GM12878 (cell line): Measurements from ENCODE around the gene RGS6. TPM values are rescaled to one million over a fixed set of nuclear protein-coding genes. Genes with fewer than 3 reads are reported as not detected.

ENCODE experiments used
- ASH2L ChIP-seq: fragments of 300-600, 200-600 bp; sonication (generic); IDR thresholded peaks from 2 replicates; pipeline ENCODE4 v1.6.1; 2017; ENCODE audit warnings: low read depth, mild to moderate bottlenecking, borderline replicate concordance
- DPF2 ChIP-seq: fragments of 450-650 bp; IDR thresholded peaks from 2 replicates; pipeline ENCODE4 v1.6.1; 2017; ENCODE audit warnings: mild to moderate bottlenecking
- ETV6 ChIP-seq, 2 experiments: fragments of 450-650 bp in 1 of 2; IDR thresholded peaks in 1 of 2; conservative IDR thresholded peaks in 1 of 2; 2 replicates each; pipeline ENCODE4 v1.6.1; 2014; ENCODE audit warnings: antibody characterized with exemption in 1 of 2, borderline replicate concordance in 1 of 2, low read depth in 1 of 2, mild to moderate bottlenecking in 1 of 2, moderate library complexity in 1 of 2
- GABPA ChIP-seq: IDR thresholded peaks from 2 replicates; pipeline ENCODE4 v1.6.1; 2014; ENCODE audit warnings: antibody characterized with exemption, low read depth, mild to moderate bottlenecking, inconsistent platforms
- JUNB ChIP-seq: IDR thresholded peaks from 2 replicates; pipeline ENCODE4 v1.6.1; 2016; ENCODE audit warnings: antibody characterized with exemption, mild to moderate bottlenecking
- JUND ChIP-seq: IDR thresholded peaks from 2 replicates; pipeline ENCODE4 v1.6.1; 2012; ENCODE audit warnings: low read depth, mild to moderate bottlenecking, low read length, improper control_type of control experiment, moderate library complexity
- MTA2 ChIP-seq: fragments of 450-650 bp; IDR thresholded peaks from 2 replicates; pipeline ENCODE4 v1.6.1; 2016; ENCODE audit warnings: low read depth, mild to moderate bottlenecking, moderate library complexity
- NRF1 ChIP-seq: conservative IDR thresholded peaks from 2 replicates; pipeline ENCODE4 v1.6.1; 2011; ENCODE audit warnings: mild to moderate bottlenecking, low read depth, low read length, improper control_type of control experiment
- PAX5 ChIP-seq: IDR thresholded peaks from 2 replicates; pipeline ENCODE4 v1.6.1; 2011; ENCODE audit warnings: low read depth, low read length, borderline replicate concordance
- RCOR1 ChIP-seq: conservative IDR thresholded peaks from 2 replicates; pipeline ENCODE4 v1.6.1; 2012; ENCODE audit warnings: low read depth, low read length, improper control_type of control experiment
- RFX5 ChIP-seq: IDR thresholded peaks from 2 replicates; pipeline ENCODE4 v1.6.1; 2011; ENCODE audit warnings: low read depth, low read length, improper control_type of control experiment
- SUZ12 ChIP-seq: fragments of 200-600 bp; sonication (generic); IDR thresholded peaks from one replicate; pipeline ENCODE4 v1.6.1; 2018; ENCODE audit warnings: antibody characterized with exemption, mild to moderate bottlenecking; ENCODE audit not compliant: unreplicated experiment
- TCF12 ChIP-seq: IDR thresholded peaks from 2 replicates; pipeline ENCODE4 v1.6.1; 2011; ENCODE audit warnings: low read depth, mild to moderate bottlenecking, low read length
- ZNF217 ChIP-seq: fragments of 450-650 bp; IDR thresholded peaks from 2 replicates; pipeline ENCODE4 v1.6.1; 2017; ENCODE audit warnings: antibody characterized with exemption, mild to moderate bottlenecking
- ZSCAN29 ChIP-seq: fragments of 450-650 bp; IDR thresholded peaks from 2 replicates; pipeline ENCODE4 v1.6.1; 2017; ENCODE audit warnings: mild to moderate bottlenecking, moderate library complexity
- polyA plus RNA-seq, 11 experiments: library from polyadenylated mRNA; depleted of rRNA in 4 of 11; unstranded in 6 of 11; stranded (reverse) in 5 of 11; fragments of >200 nt; fragmentation: Nextera tagmentation in 4 of 11; fragmentation: Illumina TruSeq in 1 of 11; extraction: Ambion mirVana in 4 of 11; extraction: Trizol in 1 of 11; gene quantifications; 1 replicate in 1 of 11; 2 replicates in 10 of 11; pipeline versions ENCODE4 v1.2.1 to v1.2.3, GENCODE V29; 2011 to 2016; ENCODE audit warnings: inconsistent platforms in 2 of 11, missing spikeins in 2 of 11, low read depth in 1 of 11
- total RNA-seq, 4 experiments: library from RNA; depleted of rRNA in 3 of 4; stranded (reverse); fragments of >200 nt in 3 of 4; fragmentation: Illumina TruSeq in 1 of 4; extraction: Trizol in 1 of 4; gene quantifications; 2 replicates each; pipeline versions ENCODE4 v1.2.1 to v1.2.3, GENCODE V29; 2013 to 2021
- TF ChIP-seq, protein P1 (sequence below): IDR thresholded peaks from 2 replicates; pipeline ENCODE4 v1.6.1; 2012; ENCODE audit warnings: low read depth, low read length, improper control_type of control experiment
- TF ChIP-seq, protein P2 (sequence below): IDR thresholded peaks from 2 replicates; pipeline ENCODE4 v1.6.1; 2011; ENCODE audit warnings: low read depth, low read length, improper control_type of control experiment, borderline replicate concordance
- TF ChIP-seq, protein P3 (sequence below): fragments of 450-650 bp; IDR thresholded peaks from 2 replicates; pipeline ENCODE4 v1.6.1; 2017; ENCODE audit warnings: low read depth, mild to moderate bottlenecking, moderate library complexity
- TF ChIP-seq, protein P4 (sequence below): fragments of 450-650 bp; IDR thresholded peaks from 2 replicates; pipeline ENCODE4 v1.6.1; 2016; ENCODE audit warnings: mild to moderate bottlenecking
- TF ChIP-seq, protein P5 (sequence below): fragments of 450-650 bp; IDR thresholded peaks from 2 replicates; pipeline ENCODE4 v1.6.1; 2017; ENCODE audit warnings: mild to moderate bottlenecking, moderate library complexity

Gene RGS6
- total and polyA plus RNA-seq, 10 of the 15 experiments (the other 5 are each of a cell fraction or from before 2014, with no cell fraction given), result 3.9 to 18.1 (median 12.4) TPM

DNA sequence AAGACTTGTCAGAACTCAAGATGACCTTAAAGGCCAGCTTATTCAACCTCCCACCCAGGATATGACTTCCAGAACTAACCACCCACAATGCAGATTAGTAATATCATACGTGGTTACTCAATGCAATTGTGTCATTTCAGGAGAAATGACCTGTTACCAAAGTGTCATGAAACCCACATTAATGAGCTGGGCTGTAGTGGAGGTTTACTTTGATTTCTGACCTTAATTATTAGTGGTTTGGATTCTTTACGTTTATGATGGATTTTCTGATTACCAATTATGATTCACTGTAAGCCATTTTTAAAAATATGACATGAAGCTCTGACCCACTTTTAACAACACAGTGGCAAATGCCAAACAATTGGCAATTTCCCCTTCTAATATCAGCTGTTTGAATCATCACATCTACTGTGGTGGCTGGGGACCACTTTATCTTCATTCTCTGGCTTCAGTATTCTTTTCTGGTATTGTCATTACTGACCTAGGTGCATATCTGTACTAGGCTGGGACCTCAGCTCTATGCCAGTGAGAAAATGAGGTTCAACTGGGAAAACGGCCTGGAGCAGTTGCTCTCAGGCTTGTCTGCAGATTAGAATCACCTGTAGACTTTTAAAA lies 223.3 kb downstream of the RGS6 start (continued):
- TF ChIP-seq ETV6 (conservative IDR thresholded peaks at IDR 0.05 in 1 of 2, IDR thresholded peaks at IDR 0.05 in 1 of 2; ENCODE audit: borderline replicate concordance in 1 of 2, low read depth in 1 of 2) (peak in 1 of 2 experiments; percentile 90; a peak in 2 of 4 replicates), ZSCAN29 (0 out of 2 replicates have a peak, but pooled peaks have one; percentile 61), RFX5 (no peak), PAX5 (peak; percentile 89), ZNF217 (peak; percentile 92), MTA2 (peak; percentile 100), DPF2 (peak; percentile 97), ASH2L (no peak), TCF12 (0 out of 2 replicates have a peak, but pooled peaks have one; percentile 30), RCOR1 (0 out of 2 replicates have a peak, but pooled peaks have one; percentile 36), NRF1 (no peak), JUND (peak; percentile 79), JUNB (peak; percentile 100), GABPA (peak; percentile 79; the same call in 1 of the 2 replicates), SUZ12 (no peak)
- TF ChIP-seq, protein P1, sequence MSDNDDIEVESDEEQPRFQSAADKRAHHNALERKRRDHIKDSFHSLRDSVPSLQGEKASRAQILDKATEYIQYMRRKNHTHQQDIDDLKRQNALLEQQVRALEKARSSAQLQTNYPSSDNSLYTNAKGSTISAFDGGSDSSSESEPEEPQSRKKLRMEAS, result no peak
- TF ChIP-seq, protein P2, sequence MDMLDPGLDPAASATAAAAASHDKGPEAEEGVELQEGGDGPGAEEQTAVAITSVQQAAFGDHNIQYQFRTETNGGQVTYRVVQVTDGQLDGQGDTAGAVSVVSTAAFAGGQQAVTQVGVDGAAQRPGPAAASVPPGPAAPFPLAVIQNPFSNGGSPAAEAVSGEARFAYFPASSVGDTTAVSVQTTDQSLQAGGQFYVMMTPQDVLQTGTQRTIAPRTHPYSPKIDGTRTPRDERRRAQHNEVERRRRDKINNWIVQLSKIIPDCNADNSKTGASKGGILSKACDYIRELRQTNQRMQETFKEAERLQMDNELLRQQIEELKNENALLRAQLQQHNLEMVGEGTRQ, result no peak
- TF ChIP-seq, protein P3, sequence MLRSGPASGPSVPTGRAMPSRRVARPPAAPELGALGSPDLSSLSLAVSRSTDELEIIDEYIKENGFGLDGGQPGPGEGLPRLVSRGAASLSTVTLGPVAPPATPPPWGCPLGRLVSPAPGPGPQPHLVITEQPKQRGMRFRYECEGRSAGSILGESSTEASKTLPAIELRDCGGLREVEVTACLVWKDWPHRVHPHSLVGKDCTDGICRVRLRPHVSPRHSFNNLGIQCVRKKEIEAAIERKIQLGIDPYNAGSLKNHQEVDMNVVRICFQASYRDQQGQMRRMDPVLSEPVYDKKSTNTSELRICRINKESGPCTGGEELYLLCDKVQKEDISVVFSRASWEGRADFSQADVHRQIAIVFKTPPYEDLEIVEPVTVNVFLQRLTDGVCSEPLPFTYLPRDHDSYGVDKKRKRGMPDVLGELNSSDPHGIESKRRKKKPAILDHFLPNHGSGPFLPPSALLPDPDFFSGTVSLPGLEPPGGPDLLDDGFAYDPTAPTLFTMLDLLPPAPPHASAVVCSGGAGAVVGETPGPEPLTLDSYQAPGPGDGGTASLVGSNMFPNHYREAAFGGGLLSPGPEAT, result peak; percentile 80; the same call in 1 of the 2 replicates
- TF ChIP-seq, protein P4, sequence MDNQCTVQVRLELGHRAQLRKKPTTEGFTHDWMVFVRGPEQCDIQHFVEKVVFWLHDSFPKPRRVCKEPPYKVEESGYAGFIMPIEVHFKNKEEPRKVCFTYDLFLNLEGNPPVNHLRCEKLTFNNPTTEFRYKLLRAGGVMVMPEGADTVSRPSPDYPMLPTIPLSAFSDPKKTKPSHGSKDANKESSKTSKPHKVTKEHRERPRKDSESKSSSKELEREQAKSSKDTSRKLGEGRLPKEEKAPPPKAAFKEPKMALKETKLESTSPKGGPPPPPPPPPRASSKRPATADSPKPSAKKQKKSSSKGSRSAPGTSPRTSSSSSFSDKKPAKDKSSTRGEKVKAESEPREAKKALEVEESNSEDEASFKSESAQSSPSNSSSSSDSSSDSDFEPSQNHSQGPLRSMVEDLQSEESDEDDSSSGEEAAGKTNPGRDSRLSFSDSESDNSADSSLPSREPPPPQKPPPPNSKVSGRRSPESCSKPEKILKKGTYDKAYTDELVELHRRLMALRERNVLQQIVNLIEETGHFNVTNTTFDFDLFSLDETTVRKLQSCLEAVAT, result peak; percentile 82
- TF ChIP-seq, protein P5, sequence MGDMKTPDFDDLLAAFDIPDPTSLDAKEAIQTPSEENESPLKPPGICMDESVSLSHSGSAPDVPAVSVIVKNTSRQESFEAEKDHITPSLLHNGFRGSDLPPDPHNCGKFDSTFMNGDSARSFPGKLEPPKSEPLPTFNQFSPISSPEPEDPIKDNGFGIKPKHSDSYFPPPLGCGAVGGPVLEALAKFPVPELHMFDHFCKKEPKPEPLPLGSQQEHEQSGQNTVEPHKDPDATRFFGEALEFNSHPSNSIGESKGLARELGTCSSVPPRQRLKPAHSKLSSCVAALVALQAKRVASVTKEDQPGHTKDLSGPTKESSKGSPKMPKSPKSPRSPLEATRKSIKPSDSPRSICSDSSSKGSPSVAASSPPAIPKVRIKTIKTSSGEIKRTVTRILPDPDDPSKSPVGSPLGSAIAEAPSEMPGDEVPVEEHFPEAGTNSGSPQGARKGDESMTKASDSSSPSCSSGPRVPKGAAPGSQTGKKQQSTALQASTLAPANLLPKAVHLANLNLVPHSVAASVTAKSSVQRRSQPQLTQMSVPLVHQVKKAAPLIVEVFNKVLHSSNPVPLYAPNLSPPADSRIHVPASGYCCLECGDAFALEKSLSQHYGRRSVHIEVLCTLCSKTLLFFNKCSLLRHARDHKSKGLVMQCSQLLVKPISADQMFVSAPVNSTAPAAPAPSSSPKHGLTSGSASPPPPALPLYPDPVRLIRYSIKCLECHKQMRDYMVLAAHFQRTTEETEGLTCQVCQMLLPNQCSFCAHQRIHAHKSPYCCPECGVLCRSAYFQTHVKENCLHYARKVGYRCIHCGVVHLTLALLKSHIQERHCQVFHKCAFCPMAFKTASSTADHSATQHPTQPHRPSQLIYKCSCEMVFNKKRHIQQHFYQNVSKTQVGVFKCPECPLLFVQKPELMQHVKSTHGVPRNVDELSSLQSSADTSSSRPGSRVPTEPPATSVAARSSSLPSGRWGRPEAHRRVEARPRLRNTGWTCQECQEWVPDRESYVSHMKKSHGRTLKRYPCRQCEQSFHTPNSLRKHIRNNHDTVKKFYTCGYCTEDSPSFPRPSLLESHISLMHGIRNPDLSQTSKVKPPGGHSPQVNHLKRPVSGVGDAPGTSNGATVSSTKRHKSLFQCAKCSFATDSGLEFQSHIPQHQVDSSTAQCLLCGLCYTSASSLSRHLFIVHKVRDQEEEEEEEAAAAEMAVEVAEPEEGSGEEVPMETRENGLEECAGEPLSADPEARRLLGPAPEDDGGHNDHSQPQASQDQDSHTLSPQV, result peak; percentile 90; the same call in 1 of the 2 replicates
- TF ChIP-seq, all 136 proteins: peak for 51
